ENCODE data around the gene LACC1.

Gene LACC1

GRCh38 chr13:43879755-43880181 lies at the start of gene LACC1:
LACC1 (plus strand) TSS chr13:43879904; CDS start chr13:43880986, 1,082 bp downstream.
- in situ Hi-C loops (cut with HindIII; ENCODE audit: low sequenced_read_pairs) = loop anchor here (5.0 kb wide), 1 partner anchor 87 kb away; no protein-coding TSS in a partner anchor

GRCh38 chr13:43830497-43830881 lies 49.2 kb upstream of the LACC1 start:
- in situ Hi-C loops (cut with HindIII; ENCODE audit: low sequenced_read_pairs) = no loop called here

GRCh38 chr13:43831088-43831487 lies 48.6 kb upstream of the LACC1 start:
- in situ Hi-C loops (cut with HindIII; ENCODE audit: low sequenced_read_pairs) = no loop called here

GRCh38 chr13:43835701-43836100 lies 44.0 kb upstream of the LACC1 start:
- in situ Hi-C loops (cut with HindIII; ENCODE audit: low sequenced_read_pairs) = no loop called here

GRCh38 chr13:43838909-43839308 lies 40.8 kb upstream of the LACC1 start:
- in situ Hi-C loops (cut with HindIII; ENCODE audit: low sequenced_read_pairs) = no loop called here

GRCh38 chr13:43846496-43847158 lies 33.1 kb upstream of the LACC1 start:
- in situ Hi-C loops (cut with HindIII; ENCODE audit: low sequenced_read_pairs) = no loop called here

GRCh38 chr13:43848001-43848649 lies 31.6 kb upstream of the LACC1 start:
- in situ Hi-C loops (cut with HindIII; ENCODE audit: low sequenced_read_pairs) = no loop called here

GRCh38 chr13:43850873-43851272 lies 28.8 kb upstream of the LACC1 start:
- in situ Hi-C loops (cut with HindIII; ENCODE audit: low sequenced_read_pairs) = no loop called here

- in situ Hi-C loops (cut with HindIII; ENCODE audit: low sequenced_read_pairs) = no loop called here
Observed at GRCh38 chr13:43852923-43853404, 26.7 kb upstream of the LACC1 start.

- in situ Hi-C loops (cut with HindIII; ENCODE audit: low sequenced_read_pairs) = no loop called here
Observed at GRCh38 chr13:43861863-43862262, 17.8 kb upstream of the LACC1 start.

GRCh38 chr13:43864921-43865320 lies 14.8 kb upstream of the LACC1 start:
- in situ Hi-C loops (cut with HindIII; ENCODE audit: low sequenced_read_pairs) = no loop called here

- in situ Hi-C loops (cut with HindIII; ENCODE audit: low sequenced_read_pairs) = no loop called here
Observed at GRCh38 chr13:43865892-43866291, 13.8 kb upstream of the LACC1 start.

- in situ Hi-C loops (cut with HindIII; ENCODE audit: low sequenced_read_pairs) = no loop called here
Observed at GRCh38 chr13:43872181-43872580, 7.5 kb upstream of the LACC1 start.

- in situ Hi-C loops (cut with HindIII; ENCODE audit: low sequenced_read_pairs) = loop anchor here (5.0 kb wide), 1 partner anchor 82 kb away; no protein-coding TSS in a partner anchor
Observed at GRCh38 chr13:43874504-43875092, 5.1 kb upstream of the LACC1 start.

- in situ Hi-C loops (cut with HindIII; ENCODE audit: low sequenced_read_pairs) = loop anchor here (5.0 kb wide), 1 partner anchor 84 kb away; no protein-coding TSS in a partner anchor
Observed at GRCh38 chr13:43876366-43876765, 3.3 kb upstream of the LACC1 start.

GRCh38 chr13:43877326-43877725 lies 2.4 kb upstream of the LACC1 start:
- in situ Hi-C loops (cut with HindIII; ENCODE audit: low sequenced_read_pairs) = loop anchor here (5.0 kb wide), 1 partner anchor 85 kb away; no protein-coding TSS in a partner anchor

- in situ Hi-C loops (cut with HindIII; ENCODE audit: low sequenced_read_pairs) = loop anchor here (5.0 kb wide), 1 partner anchor 85 kb away; no protein-coding TSS in a partner anchor
Observed at GRCh38 chr13:43877766-43878165, 1.9 kb upstream of the LACC1 start.

- in situ Hi-C loops (cut with HindIII; ENCODE audit: low sequenced_read_pairs) = loop anchor here (5.0 kb wide), 1 partner anchor 87 kb away; no protein-coding TSS in a partner anchor
Observed at GRCh38 chr13:43878892-43879754, 581 bp upstream of the LACC1 start, which contains the start of gene CCDC122. CCDC122 (minus strand) TSS chr13:43879740; CDS start chr13:43869376, 10,364 bp downstream.

GRCh38 chr13:43880214-43880855 lies 631 bp downstream of the LACC1 start:
- in situ Hi-C loops (cut with HindIII; ENCODE audit: low sequenced_read_pairs) = no loop called here

GRCh38 chr13:43880926-43881325 lies 1.2 kb downstream of the LACC1 start:
- in situ Hi-C loops (cut with HindIII; ENCODE audit: low sequenced_read_pairs) = no loop called here

Measured in endothelial cell of hepatic sinusoid (primary cell).